K562 (cell line): ENCODE results near the gene GPD2. TPM values are rescaled to one million over a fixed set of nuclear protein-coding genes. Genes with fewer than 3 reads are reported as not detected.

Source experiments
- CCNT2 ChIP-seq: IDR thresholded peaks from 2 replicates; pipeline ENCODE4 v1.6.1; 2011; ENCODE audit warnings: borderline replicate concordance, low read depth, mild to moderate bottlenecking, moderate library complexity, mixed read lengths, low read length; ENCODE audit not compliant: insufficient read length; ENCODE audit errors: extremely low read depth
- GTF2E2 ChIP-seq: fragments of 200-800 bp; sonication (Bioruptor generic); IDR thresholded peaks from 2 replicates; pipeline ENCODE4 v1.6.1; 2016; ENCODE audit warnings: missing genetic modification characterization, missing compliant biosample characterization
- MTA1 ChIP-seq: fragments of 450-650 bp; IDR thresholded peaks from 2 replicates; pipeline ENCODE4 v1.6.1; 2017; ENCODE audit warnings: borderline replicate concordance
- RREB1 ChIP-seq: fragments of 250-450 bp; sonication (Bioruptor Pico); IDR thresholded peaks from 2 replicates; pipeline ENCODE4 v1.4.0; 2020
- SRF ChIP-seq, 2 experiments: fragments of 250-450, 450-650 bp in 1 of 2; sonication (Bioruptor Pico) in 1 of 2; sonication (generic) in 1 of 2; formaldehyde crosslinking; IDR thresholded peaks; 2 replicates each; pipeline versions ENCODE4 v1.5.0 to v1.5.1; 2020 to 2022; ENCODE audit warnings: mild to moderate bottlenecking in 1 of 2, missing genetic modification reagents in 1 of 2
- ZNF695 ChIP-seq: fragments of 450-650 bp; formaldehyde crosslinking; IDR thresholded peaks from 2 replicates; pipeline ENCODE4 v1.4.0; 2020; ENCODE audit warnings: mild to moderate bottlenecking, moderate library complexity
- ZNF830 ChIP-seq: fragments of 250-450 bp; sonication (Bioruptor Pico); IDR thresholded peaks from 2 replicates; pipeline ENCODE4 v1.5.0; 2021; ENCODE audit warnings: mild to moderate bottlenecking
- polyA plus RNA-seq, 8 experiments: library from polyadenylated mRNA; depleted of rRNA in 4 of 8; stranded (reverse) in 5 of 8; unstranded in 3 of 8; fragments of >200 nt; fragmentation: Nextera tagmentation in 2 of 8; fragmentation: Illumina TruSeq in 1 of 8; extraction: Ambion mirVana in 2 of 8; extraction: Trizol in 1 of 8; gene quantifications; 2 replicates each; pipeline versions ENCODE4 v1.2.1 to v1.2.3, GENCODE V29; 2011 to 2014; ENCODE audit warnings: inconsistent platforms in 1 of 8, missing spikeins in 1 of 8
- total RNA-seq, 7 experiments: library from RNA; depleted of rRNA in 6 of 7; stranded (reverse); fragments of >200 nt in 6 of 7; fragmentation: Illumina TruSeq in 2 of 7; extraction: Trizol in 2 of 7; gene quantifications; 2 replicates each; pipeline versions ENCODE4 v1.2.1 to v1.2.3, GENCODE V29; 2011 to 2021; ENCODE audit warnings: low replicate concordance in 1 of 7
- TF ChIP-seq, protein P1 (sequence below): fragments of 250-450 bp; sonication (Bioruptor Pico); IDR thresholded peaks from 2 replicates; pipeline ENCODE4 v1.4.0; 2020
- TF ChIP-seq, protein P2 (sequence below): fragments of 200-800 bp; sonication (Bioruptor generic); IDR thresholded peaks from 2 replicates; pipeline ENCODE4 v1.6.1; 2016; ENCODE audit warnings: missing genetic modification characterization, missing compliant biosample characterization

Gene GPD2
- total and polyA plus RNA-seq, 9 of the 15 experiments (the other 6 are each of a cell fraction or from before 2014, with no cell fraction given) = 5.2 to 39.2 (median 19.0) TPM

DNA sequence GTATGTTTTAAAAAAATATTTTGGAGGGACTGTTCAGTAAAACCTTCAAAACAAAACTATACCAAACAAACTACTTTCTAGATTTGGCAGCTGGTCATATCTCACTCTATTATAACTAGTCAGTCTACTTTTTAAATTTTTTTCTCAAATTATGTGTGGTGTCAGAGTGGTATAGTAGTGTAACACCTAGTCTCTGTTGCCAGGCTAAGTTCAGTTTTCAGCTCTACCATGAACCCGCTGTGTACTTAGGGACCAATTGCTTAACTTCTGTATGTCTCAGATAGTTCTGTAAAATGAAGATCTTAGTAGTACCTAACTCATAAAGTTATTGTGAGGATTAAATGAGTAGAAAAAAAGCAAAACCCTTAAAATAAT lies 54.3 kb downstream of the GPD2 start (continued):
- TF ChIP-seq, protein P1, sequence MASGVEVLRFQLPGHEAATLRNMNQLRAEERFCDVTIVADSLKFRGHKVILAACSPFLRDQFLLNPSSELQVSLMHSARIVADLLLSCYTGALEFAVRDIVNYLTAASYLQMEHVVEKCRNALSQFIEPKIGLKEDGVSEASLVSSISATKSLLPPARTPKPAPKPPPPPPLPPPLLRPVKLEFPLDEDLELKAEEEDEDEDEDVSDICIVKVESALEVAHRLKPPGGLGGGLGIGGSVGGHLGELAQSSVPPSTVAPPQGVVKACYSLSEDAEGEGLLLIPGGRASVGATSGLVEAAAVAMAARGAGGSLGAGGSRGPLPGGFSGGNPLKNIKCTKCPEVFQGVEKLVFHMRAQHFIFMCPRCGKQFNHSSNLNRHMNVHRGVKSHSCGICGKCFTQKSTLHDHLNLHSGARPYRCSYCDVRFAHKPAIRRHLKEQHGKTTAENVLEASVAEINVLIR (CRISPR knock-in tag) = no peak
- TF ChIP-seq, protein P2, sequence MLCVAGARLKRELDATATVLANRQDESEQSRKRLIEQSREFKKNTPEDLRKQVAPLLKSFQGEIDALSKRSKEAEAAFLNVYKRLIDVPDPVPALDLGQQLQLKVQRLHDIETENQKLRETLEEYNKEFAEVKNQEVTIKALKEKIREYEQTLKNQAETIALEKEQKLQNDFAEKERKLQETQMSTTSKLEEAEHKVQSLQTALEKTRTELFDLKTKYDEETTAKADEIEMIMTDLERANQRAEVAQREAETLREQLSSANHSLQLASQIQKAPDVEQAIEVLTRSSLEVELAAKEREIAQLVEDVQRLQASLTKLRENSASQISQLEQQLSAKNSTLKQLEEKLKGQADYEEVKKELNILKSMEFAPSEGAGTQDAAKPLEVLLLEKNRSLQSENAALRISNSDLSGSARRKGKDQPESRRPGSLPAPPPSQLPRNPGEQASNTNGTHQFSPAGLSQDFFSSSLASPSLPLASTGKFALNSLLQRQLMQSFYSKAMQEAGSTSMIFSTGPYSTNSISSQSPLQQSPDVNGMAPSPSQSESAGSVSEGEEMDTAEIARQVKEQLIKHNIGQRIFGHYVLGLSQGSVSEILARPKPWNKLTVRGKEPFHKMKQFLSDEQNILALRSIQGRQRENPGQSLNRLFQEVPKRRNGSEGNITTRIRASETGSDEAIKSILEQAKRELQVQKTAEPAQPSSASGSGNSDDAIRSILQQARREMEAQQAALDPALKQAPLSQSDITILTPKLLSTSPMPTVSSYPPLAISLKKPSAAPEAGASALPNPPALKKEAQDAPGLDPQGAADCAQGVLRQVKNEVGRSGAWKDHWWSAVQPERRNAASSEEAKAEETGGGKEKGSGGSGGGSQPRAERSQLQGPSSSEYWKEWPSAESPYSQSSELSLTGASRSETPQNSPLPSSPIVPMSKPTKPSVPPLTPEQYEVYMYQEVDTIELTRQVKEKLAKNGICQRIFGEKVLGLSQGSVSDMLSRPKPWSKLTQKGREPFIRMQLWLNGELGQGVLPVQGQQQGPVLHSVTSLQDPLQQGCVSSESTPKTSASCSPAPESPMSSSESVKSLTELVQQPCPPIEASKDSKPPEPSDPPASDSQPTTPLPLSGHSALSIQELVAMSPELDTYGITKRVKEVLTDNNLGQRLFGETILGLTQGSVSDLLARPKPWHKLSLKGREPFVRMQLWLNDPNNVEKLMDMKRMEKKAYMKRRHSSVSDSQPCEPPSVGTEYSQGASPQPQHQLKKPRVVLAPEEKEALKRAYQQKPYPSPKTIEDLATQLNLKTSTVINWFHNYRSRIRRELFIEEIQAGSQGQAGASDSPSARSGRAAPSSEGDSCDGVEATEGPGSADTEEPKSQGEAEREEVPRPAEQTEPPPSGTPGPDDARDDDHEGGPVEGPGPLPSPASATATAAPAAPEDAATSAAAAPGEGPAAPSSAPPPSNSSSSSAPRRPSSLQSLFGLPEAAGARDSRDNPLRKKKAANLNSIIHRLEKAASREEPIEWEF = no peak
- TF ChIP-seq SRF (CRISPR knock-in tag; IDR thresholded peaks at IDR 0.05) = no peak
- no peak for TF ChIP-seq ZNF695 (CRISPR knock-in tag)
- TF ChIP-seq RREB1 (CRISPR knock-in tag) = no peak
- no peak for TF ChIP-seq MTA1
- TF ChIP-seq ZNF830 (CRISPR knock-in tag) = no peak
- no peak for TF ChIP-seq GTF2E2 (tag)
- TF ChIP-seq CCNT2 = no peak
- TF ChIP-seq, all 486 proteins: peak for 0
